ENCODE data around the gene SHROOM4. TPM values are rescaled to one million over a fixed set of nuclear protein-coding genes. Genes with fewer than 3 reads are reported as not detected.

The SHROOM4 gene
- total RNA-seq, 1 donor = 0.72 TPM

GRCh38 chrX:50787099-50787498, 26.9 kb downstream of the SHROOM4 start:
- TF ChIP-seq CTCF (IDR thresholded peaks at IDR 0.05; ENCODE audit: insufficient read depth, low read length) = no peak
- no peak for DNase-seq (ENCODE audit: low read depth)
- H3K4me3 ChIP-seq (ENCODE audit: low read depth, low read length) = no peak overlapping the region

- DNase-seq (ENCODE audit: low read depth) = no peak
- no peak overlapping the region for H3K4me3 ChIP-seq (ENCODE audit: low read depth, low read length)
- no peak for TF ChIP-seq CTCF (IDR thresholded peaks at IDR 0.05; ENCODE audit: insufficient read depth, low read length)
These were observed 33.9 kb downstream of the SHROOM4 start for GRCh38 chrX:50780144-50780543.

- H3K4me3 ChIP-seq (ENCODE audit: low read depth, low read length) = no peak overlapping the region
- no peak for TF ChIP-seq CTCF (IDR thresholded peaks at IDR 0.05; ENCODE audit: insufficient read depth, low read length)
- DNase-seq (ENCODE audit: low read depth) = no peak
These were observed 34.3 kb downstream of the SHROOM4 start for GRCh38 chrX:50779694-50780093.

GRCh38 chrX:50778272-50778671, 35.7 kb downstream of the SHROOM4 start:
- DNase-seq (ENCODE audit: low read depth) = no peak
- no peak for TF ChIP-seq CTCF (IDR thresholded peaks at IDR 0.05; ENCODE audit: insufficient read depth, low read length)
- no peak overlapping the region for H3K4me3 ChIP-seq (ENCODE audit: low read depth, low read length)

- no peak overlapping the region for H3K4me3 ChIP-seq (ENCODE audit: low read depth, low read length)
- no peak for DNase-seq (ENCODE audit: low read depth)
- TF ChIP-seq CTCF (IDR thresholded peaks at IDR 0.05; ENCODE audit: insufficient read depth, low read length) = no peak
These were observed 37.7 kb downstream of the SHROOM4 start for GRCh38 chrX:50776248-50776647.

- no peak for DNase-seq (ENCODE audit: low read depth)
- no peak for TF ChIP-seq CTCF (IDR thresholded peaks at IDR 0.05; ENCODE audit: insufficient read depth, low read length)
- no peak overlapping the region for H3K4me3 ChIP-seq (ENCODE audit: low read depth, low read length)
These were observed 42.6 kb downstream of the SHROOM4 start for GRCh38 chrX:50771382-50771781.

GRCh38 chrX:50770702-50771101, 43.3 kb downstream of the SHROOM4 start:
- H3K4me3 ChIP-seq (ENCODE audit: low read depth, low read length) = no peak overlapping the region
- no peak for TF ChIP-seq CTCF (IDR thresholded peaks at IDR 0.05; ENCODE audit: insufficient read depth, low read length)
- no peak for DNase-seq (ENCODE audit: low read depth)

All from fibroblast of the aortic adventitia (primary cell).